Tibial nerve (tissue), 4 donors: ENCODE data around the gene PRR14.

ENCODE experiments used
- EP300 ChIP-seq, 2 donors: sonication (generic); formaldehyde crosslinking; IDR thresholded peaks; one replicate each; pipeline ENCODE4 v1.6.1; 2017; ENCODE audit warnings: antibody characterized with exemption in 2 of 2, mild to moderate bottlenecking in 1 of 2
- POLR2A ChIP-seq, 2 donors: fragments of 450-650 bp; IDR thresholded peaks; one replicate each; pipeline ENCODE4 v1.6.1; 2017; ENCODE audit warnings: antibody characterized with exemption in 2 of 2, mild to moderate bottlenecking in 2 of 2, moderate library complexity in 2 of 2
- TF ChIP-seq, protein P1 (sequence below), 5 experiments: fragments of 200-600 bp in 3 of 5; fragments of 450-650 bp in 2 of 5; sonication (generic) in 3 of 5; IDR thresholded peaks; one replicate each; pipeline ENCODE4 v1.5.1; 2016 to 2019; ENCODE audit warnings: antibody characterized with exemption in 5 of 5, mild to moderate bottlenecking in 3 of 5, moderate library complexity in 2 of 5

DNA sequence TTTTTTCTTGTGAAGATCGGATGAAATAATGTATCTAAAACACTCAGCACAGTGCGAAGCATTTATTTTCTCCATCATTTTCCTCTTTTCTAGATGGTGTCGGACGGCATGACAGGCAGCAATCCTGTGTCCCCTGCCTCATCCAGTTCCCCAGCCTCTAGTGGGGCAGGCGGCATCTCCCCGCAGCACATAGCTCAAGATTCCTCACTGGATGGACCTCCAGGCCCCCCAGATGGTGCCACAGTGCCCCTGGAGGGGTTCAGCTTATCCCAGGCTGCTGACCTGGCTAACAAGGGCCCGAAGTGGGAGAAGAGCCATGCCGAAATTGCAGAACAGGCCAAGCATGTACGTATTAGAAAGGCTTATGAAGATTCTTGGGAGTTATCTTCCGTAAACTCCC is 53.2 kb downstream of the PRR14 start:
- TF ChIP-seq, protein P1, sequence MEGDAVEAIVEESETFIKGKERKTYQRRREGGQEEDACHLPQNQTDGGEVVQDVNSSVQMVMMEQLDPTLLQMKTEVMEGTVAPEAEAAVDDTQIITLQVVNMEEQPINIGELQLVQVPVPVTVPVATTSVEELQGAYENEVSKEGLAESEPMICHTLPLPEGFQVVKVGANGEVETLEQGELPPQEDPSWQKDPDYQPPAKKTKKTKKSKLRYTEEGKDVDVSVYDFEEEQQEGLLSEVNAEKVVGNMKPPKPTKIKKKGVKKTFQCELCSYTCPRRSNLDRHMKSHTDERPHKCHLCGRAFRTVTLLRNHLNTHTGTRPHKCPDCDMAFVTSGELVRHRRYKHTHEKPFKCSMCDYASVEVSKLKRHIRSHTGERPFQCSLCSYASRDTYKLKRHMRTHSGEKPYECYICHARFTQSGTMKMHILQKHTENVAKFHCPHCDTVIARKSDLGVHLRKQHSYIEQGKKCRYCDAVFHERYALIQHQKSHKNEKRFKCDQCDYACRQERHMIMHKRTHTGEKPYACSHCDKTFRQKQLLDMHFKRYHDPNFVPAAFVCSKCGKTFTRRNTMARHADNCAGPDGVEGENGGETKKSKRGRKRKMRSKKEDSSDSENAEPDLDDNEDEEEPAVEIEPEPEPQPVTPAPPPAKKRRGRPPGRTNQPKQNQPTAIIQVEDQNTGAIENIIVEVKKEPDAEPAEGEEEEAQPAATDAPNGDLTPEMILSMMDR (IDR thresholded peaks at IDR 0.05) = no peak
- TF ChIP-seq POLR2A (IDR thresholded peaks at IDR 0.05) (no peak), EP300 (IDR thresholded peaks at IDR 0.05) (no peak)
